Measurements from ENCODE around the gene PCDH1.

DNA sequence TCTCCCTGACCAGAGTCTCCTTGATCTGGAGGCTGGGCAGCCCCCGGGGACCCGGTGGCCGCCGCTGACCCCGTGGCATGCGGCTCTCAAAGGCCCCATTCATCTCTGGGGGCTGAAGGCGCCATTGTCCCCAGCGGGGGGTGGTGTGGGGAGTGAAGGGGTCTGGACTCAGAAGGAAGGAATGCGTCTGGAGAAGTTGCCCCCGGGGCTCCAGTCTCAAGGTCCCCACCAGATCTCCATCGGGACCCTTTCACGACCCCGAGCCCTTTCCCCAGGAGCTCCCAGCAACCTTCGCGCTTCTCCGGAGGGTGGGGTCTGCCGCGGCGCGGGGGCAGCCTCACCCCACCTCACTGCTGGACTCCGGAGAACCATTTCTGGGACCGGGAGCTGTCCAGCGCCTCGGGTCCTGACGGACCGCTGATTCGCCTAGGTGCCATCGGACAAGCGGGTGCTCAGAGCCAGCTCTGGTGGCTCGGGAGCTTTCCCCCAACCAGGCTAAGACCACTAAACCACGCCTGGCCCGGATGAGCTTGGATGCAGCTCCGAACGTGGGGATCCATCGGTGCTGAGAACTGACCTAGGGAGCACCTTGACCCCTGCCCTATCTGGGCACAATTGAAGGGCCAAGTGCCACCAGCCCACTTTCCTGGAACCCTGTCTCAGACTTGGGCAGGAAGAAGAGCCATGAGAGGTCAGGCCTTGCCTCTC is 5.1 kb upstream of the PCDH1 start:
- TF ChIP-seq, protein P1, sequence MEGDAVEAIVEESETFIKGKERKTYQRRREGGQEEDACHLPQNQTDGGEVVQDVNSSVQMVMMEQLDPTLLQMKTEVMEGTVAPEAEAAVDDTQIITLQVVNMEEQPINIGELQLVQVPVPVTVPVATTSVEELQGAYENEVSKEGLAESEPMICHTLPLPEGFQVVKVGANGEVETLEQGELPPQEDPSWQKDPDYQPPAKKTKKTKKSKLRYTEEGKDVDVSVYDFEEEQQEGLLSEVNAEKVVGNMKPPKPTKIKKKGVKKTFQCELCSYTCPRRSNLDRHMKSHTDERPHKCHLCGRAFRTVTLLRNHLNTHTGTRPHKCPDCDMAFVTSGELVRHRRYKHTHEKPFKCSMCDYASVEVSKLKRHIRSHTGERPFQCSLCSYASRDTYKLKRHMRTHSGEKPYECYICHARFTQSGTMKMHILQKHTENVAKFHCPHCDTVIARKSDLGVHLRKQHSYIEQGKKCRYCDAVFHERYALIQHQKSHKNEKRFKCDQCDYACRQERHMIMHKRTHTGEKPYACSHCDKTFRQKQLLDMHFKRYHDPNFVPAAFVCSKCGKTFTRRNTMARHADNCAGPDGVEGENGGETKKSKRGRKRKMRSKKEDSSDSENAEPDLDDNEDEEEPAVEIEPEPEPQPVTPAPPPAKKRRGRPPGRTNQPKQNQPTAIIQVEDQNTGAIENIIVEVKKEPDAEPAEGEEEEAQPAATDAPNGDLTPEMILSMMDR (IDR thresholded peaks at IDR 0.05) = no peak
- no peak for TF ChIP-seq ZFX (IDR thresholded peaks at IDR 0.05; ENCODE audit: borderline replicate concordance)

Measured in 22Rv1 (cell line).